ENCODE data around the gene GAPDHS. TPM values are rescaled to one million over a fixed set of nuclear protein-coding genes. Genes with fewer than 3 reads are reported as not detected.

Gene GAPDHS
- total RNA-seq: not detected in 2 replicates
- total RNA-seq (2013): not detected
- polyA plus RNA-seq: not detected in 2 replicates
- polyA minus RNA-seq: not detected in 2 replicates

DNA sequence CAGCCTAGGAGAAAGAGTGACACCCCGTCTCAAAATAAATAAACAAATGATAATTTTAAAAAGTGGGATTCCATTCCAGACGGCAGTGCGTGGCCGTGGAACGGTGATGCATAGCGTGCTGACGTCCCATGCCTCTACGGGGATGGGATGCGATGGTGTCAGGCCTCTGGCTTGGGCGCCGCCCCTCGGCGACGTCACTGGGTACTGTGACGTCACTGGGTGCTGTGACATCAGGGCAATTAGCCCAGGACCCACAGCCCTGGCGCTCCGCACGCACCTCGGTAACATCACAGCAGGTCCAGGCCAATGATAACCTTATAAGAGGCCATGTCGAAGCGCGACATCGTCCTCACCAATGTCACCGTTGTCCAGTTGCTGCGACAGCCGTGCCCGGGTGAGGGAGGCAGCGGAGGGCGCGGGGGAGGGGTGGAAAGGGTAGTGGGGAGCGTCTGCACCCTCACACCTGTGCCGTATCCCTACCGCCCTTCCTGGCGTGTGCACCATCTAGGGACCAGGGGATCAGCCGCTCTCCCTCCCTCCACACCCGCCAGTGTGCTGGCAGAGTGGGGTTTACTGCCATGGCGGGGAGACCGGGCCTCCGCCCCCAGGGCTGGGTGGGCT lies at the start of gene GAPDHS:
TSS of gene GAPDHS (plus strand) at position 256 of the 621 bp plus-strand sequence. CDS start at position 328, 72 bp downstream.
- CTCF ChIA-PET: no interaction called here
- peaks cover 38% of the 10 kb centered on the region for H3K27me3 Mint-ChIP-seq
- DNase-seq (peak; percentile 21), ATAC-seq (ENCODE audit: low read depth) (no peak)
- peaks cover 0 to 25% (median 5%) of the 10 kb centered on the region in 4 experiments for H3K27me3 ChIP-seq (replicated peaks in 1 of 4; ENCODE audit: control extremely low read depth in 1 of 4, control insufficient read depth in 3 of 4, insufficient read depth in 4 of 4, low read length in 3 of 4)
- H3K4me3 ChIP-seq (ENCODE audit: control extremely low read depth in 1 of 5, extremely low read depth in 1 of 5, insufficient read depth in 1 of 5, low read depth in 2 of 5, low read length in 4 of 5): peak within 1 kb of the TSS in 3 of 5 experiments; percentile 20 to 35 (median 35)
- no peaks in the 10 kb centered on the region for H3K79me2 ChIP-seq (ENCODE audit: control insufficient read depth, insufficient read depth, low read length)
- peaks cover 0 to 2% (median 0%) of the 10 kb centered on the region in 3 donors for H3K9me3 ChIP-seq (ENCODE audit: control extremely low read depth in 1 of 3, control insufficient read depth in 2 of 3, insufficient read depth in 1 of 3, low read length in 2 of 3)
- POLR2A ChIA-PET: no interaction called here
- peak within 1 kb of the TSS; percentile 17 for H3K9ac ChIP-seq (ENCODE audit: low read length)
- no peaks in the 10 kb centered on the region for H3K36me3 ChIP-seq (replicated peaks in 1 of 2; ENCODE audit: control extremely low read depth in 1 of 2, control insufficient read depth in 1 of 2, extremely low read depth in 1 of 2, insufficient read depth in 2 of 2, low read length in 1 of 2)
- no peaks in the 10 kb centered on the region for H3K9me3 Mint-ChIP-seq (ENCODE audit: insufficient read depth)
- H3K4me1 Mint-ChIP-seq: peaks cover 15% of the 10 kb centered on the region
- no peaks in the 10 kb centered on the region for H4K20me1 ChIP-seq (ENCODE audit: control insufficient read depth, insufficient read depth, low read length, poor library complexity, severe bottlenecking)
- TF ChIP-seq CTCF (IDR thresholded peaks at IDR 0.05) (no peak), EZH2 (IDR thresholded peaks at IDR 0.05; ENCODE audit: borderline replicate concordance, insufficient read depth, low read depth, low read length, poor library complexity, severe bottlenecking) (no peak)
- H3K27ac ChIP-seq (ENCODE audit: low read length in 2 of 2): no peak within 1 kb of the TSS
- peak within 1 kb of the TSS; percentile 59 for H2AFZ ChIP-seq (ENCODE audit: insufficient read depth, low read depth, low read length, poor library complexity, severe bottlenecking)
- H3K4me2 ChIP-seq (replicated peaks; ENCODE audit: low read depth, low read length, poor library complexity, severe bottlenecking): peak within 1 kb of the TSS; percentile 69
- peaks cover 10 to 14% of the 10 kb centered on the region in 2 donors for H3K4me1 ChIP-seq (ENCODE audit: control insufficient read depth in 2 of 2, insufficient read depth in 2 of 2, low read length in 2 of 2)
- intact Hi-C loops (cut with micrococcal nuclease): no loop called here
- H3K4me3 Mint-ChIP-seq: peak within 1 kb of the TSS; percentile 79
- WGBS (ENCODE audit: insufficient coverage): 68% methylated on average over 36 of the region's 39 CpGs
- peak within 1 kb of the TSS; percentile 41 for H3K27ac Mint-ChIP-seq

Data from B cell (primary cell).